Measurements from ENCODE around the gene STAM2. TPM values are rescaled to one million over a fixed set of nuclear protein-coding genes. Genes with fewer than 3 reads are reported as not detected.
"Not testable (repeated sequence)": the region's sequence is repeated elsewhere in the genome, so short reads cannot be mapped to it uniquely, and the experiment has no call there.

Gene STAM2
- total RNA-seq, 2 donors from 2014 or later: 25.7 to 34.0 TPM

DNA sequence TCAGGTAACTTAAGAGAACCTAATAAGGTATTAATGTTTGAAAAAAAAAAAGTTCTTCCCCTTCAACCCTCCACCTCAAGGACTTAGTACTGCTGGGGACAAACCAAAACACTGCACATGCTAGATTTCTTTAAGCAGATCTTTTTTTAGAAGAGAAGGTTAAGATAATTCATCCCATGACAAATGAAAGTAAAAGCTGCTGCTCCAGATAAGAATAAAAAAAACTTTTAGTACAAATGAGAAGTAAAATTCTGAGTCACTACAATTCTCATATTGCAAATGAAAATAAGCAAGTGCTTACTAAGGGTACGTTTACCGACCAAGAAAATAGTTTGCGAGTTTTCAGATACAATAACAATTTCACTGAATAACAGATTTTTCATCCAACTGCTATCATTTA lies 8.9 kb downstream of the STAM2 start:
- H3K27ac ChIP-seq: peak overlapping the region in 1 of 4 donors; percentile 47
- ATAC-seq: no peak
- WGBS, 2 donors: 22 to 29% methylated on average over 3 of the region's 3 CpGs

DNA sequence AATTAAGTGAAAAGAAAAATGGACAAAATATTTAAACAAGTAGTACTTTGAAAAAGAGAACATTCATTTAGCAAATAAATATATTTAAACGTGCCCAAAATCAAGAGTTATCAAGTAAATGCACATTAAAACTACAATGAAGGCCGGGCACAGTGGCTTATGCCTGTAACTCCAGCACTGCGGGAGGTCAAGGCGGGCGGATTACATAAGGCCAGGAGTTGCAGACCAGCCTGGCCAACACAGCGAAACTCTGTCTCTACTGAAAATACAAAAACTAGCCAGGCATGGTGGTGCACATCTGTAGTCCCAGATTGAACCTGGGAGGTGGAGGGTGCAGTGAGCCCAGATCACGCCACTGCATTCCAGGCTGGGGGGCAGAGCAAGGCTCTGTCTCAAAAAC lies 9.8 kb downstream of the STAM2 start:
- intact Hi-C loops (cut with DNase I): loop anchor here (10.0 kb wide), 1 partner anchor 131 kb away; no protein-coding TSS in a partner anchor
- no peaks in the 10 kb centered on the region for H3K9me3 ChIP-seq
- no peaks in the 10 kb centered on the region for H3K27me3 ChIP-seq
- peak overlapping the region in 3 of 4 donors; percentile 45 to 53 (median 47) for H3K27ac ChIP-seq
- DNase-seq: peak in 2 of 4 donors; percentile 25 to 45
- H3K4me3 ChIP-seq: no peak overlapping the region
- H3K4me1 ChIP-seq: peaks cover 71% of the 10 kb centered on the region
- TF ChIP-seq POLR2A (IDR thresholded peaks at IDR 0.05): no peak
- TF ChIP-seq, protein P1, sequence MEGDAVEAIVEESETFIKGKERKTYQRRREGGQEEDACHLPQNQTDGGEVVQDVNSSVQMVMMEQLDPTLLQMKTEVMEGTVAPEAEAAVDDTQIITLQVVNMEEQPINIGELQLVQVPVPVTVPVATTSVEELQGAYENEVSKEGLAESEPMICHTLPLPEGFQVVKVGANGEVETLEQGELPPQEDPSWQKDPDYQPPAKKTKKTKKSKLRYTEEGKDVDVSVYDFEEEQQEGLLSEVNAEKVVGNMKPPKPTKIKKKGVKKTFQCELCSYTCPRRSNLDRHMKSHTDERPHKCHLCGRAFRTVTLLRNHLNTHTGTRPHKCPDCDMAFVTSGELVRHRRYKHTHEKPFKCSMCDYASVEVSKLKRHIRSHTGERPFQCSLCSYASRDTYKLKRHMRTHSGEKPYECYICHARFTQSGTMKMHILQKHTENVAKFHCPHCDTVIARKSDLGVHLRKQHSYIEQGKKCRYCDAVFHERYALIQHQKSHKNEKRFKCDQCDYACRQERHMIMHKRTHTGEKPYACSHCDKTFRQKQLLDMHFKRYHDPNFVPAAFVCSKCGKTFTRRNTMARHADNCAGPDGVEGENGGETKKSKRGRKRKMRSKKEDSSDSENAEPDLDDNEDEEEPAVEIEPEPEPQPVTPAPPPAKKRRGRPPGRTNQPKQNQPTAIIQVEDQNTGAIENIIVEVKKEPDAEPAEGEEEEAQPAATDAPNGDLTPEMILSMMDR (IDR thresholded peaks at IDR 0.05): no peak
- ATAC-seq: peak; percentile 58
- WGBS, 2 donors: 35 to 46% methylated on average over 7 of the region's 7 CpGs
- H3K36me3 ChIP-seq (replicated peaks in 1 of 2; ENCODE audit: insufficient read depth in 1 of 2, low read depth in 2 of 2): no peaks in the 10 kb centered on the region

More for the DNA sequence above, 8.9 kb downstream of the STAM2 start:
- Histone ChIP-seq H3K36me3 (replicated peaks in 1 of 2; ENCODE audit: insufficient read depth in 1 of 2, low read depth in 2 of 2) (no peaks in the 10 kb centered on the region), H3K27me3 (no peaks in the 10 kb centered on the region), H3K4me3 (no peak overlapping the region), H3K4me1 (peaks cover 74% of the 10 kb centered on the region), H3K9me3 (no peaks in the 10 kb centered on the region)
- intact Hi-C loops (cut with DNase I): loop anchor here (10.0 kb wide), 1 partner anchor 132 kb away; no protein-coding TSS in a partner anchor
- TF ChIP-seq POLR2A (IDR thresholded peaks at IDR 0.05): no peak
- TF ChIP-seq, protein P1 (IDR thresholded peaks at IDR 0.05): no peak
- no peak for DNase-seq

DNA sequence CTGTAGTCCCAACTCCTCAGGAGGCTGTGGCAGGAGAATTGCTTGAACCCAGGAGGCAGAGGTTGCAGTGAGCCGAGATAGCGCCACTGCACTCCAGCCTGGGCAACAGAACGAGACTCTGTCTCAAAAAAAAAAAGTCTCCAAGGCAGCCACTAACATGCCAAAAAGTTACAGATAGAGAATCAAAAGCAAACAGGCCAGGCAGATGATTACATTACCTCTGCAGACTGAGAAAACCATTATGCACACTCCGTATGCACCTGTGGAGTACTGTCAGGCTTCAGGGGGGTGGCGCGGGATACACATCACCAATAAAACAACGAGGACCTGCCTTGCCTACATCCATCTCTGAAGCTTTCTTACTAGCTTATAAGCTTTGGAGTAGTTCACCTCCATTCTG lies 10.3 kb downstream of the STAM2 start:
- H3K27ac ChIP-seq: peak overlapping the region in 3 of 4 donors; percentile 45 to 53 (median 47)
- WGBS, 2 donors: 32 to 44% methylated on average over 7 of the region's 7 CpGs
- no peaks in the 10 kb centered on the region for H3K27me3 ChIP-seq
- H3K4me3 ChIP-seq: no peak overlapping the region
- intact Hi-C loops (cut with DNase I): loop anchor here (10.0 kb wide), 1 partner anchor 131 kb away; no protein-coding TSS in a partner anchor
- ATAC-seq: peak; percentile 51
- no peaks in the 10 kb centered on the region for H3K9me3 ChIP-seq
- TF ChIP-seq, protein P1 (IDR thresholded peaks at IDR 0.05): no peak
- TF ChIP-seq POLR2A (IDR thresholded peaks at IDR 0.05): no peak
- H3K4me1 ChIP-seq: peaks cover 66% of the 10 kb centered on the region
- DNase-seq: peak in 2 of 4 donors; percentile 15 to 36
- no peaks in the 10 kb centered on the region for H3K36me3 ChIP-seq (replicated peaks in 1 of 2; ENCODE audit: insufficient read depth in 1 of 2, low read depth in 2 of 2)

DNA sequence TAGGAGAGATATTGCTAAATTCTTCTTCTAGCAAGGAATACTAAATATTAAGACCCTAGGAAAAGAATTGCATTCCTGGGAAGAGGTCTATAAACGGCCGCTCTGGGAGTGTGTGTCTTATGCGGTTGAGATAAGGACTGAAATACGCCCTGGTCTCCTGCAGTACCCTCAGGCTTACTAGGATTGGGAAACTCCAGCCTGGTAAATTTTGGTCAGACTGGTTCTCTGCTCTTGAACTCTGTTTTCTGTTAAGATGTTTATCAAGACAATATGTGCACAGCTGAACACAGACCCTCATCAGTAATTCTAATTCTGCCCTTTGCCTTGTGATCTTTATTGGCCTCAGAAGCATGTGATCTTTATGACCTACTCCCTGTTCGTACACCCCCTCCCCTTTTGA lies 11.9 kb downstream of the STAM2 start:
- Histone ChIP-seq H3K27ac (peak overlapping the region in 2 of 4 donors; percentile 20 to 45), H3K4me1 (peaks cover 54% of the 10 kb centered on the region)
- not testable (repeated sequence) for DNase-seq; H3K36me3 ChIP-seq (replicated peaks in 1 of 2; ENCODE audit: insufficient read depth in 1 of 2, low read depth in 2 of 2); H3K27me3 ChIP-seq; H3K9me3 ChIP-seq; ATAC-seq; H3K4me3 ChIP-seq
- WGBS, 2 donors: 48% methylated on average over 5 of the region's 5 CpGs
- intact Hi-C loops (cut with DNase I): loop anchor here (10.0 kb wide), 1 partner anchor 129 kb away; no protein-coding TSS in a partner anchor

DNA sequence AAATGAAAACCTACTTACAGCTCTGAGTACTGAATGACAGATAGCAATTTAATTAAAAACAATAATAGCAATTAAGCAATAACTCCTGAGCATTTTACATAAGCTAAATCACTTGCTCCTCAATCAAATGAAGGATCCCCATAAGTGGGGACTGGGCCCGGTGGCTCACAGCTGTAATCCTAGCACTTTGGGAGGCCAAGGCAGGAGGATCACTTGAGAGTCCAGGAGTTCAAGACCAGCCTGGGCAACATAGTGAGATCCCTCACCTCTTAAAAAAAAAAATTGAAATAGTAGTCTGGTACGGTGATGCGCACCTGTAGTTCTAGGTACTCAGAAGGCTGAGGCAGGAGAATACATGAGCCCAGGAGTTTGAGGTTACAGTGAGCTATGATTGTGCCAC lies 13.4 kb downstream of the STAM2 start:
- intact Hi-C loops (cut with DNase I): loop anchor here (10.0 kb wide), 1 partner anchor 127 kb away; no protein-coding TSS in a partner anchor
- WGBS, 2 donors: 96 to 100% methylated on average over 3 of the region's 3 CpGs
- Histone ChIP-seq H3K9me3 (no peaks in the 10 kb centered on the region), H3K27me3 (no peaks in the 10 kb centered on the region), H3K4me3 (no peak overlapping the region), H3K4me1 (peaks cover 45% of the 10 kb centered on the region), H3K27ac (no peak overlapping the region), H3K36me3 (replicated peaks in 1 of 2; ENCODE audit: insufficient read depth in 1 of 2, low read depth in 2 of 2) (no peaks in the 10 kb centered on the region)
- TF ChIP-seq, protein P1 (IDR thresholded peaks at IDR 0.05): no peak
- TF ChIP-seq POLR2A (IDR thresholded peaks at IDR 0.05): no peak
- DNase-seq: no peak
- ATAC-seq: no peak

Data from body of pancreas (tissue), 4 donors.